22Rv1 (cell line): ENCODE data around the gene PDZRN4.

Source experiments
- H3K27ac ChIP-seq: fragments of 450-650 bp; 2 replicates; pipeline ENCODE4 v1.5.1; 2017
- CTCF ChIP-seq: fragments of 450-650 bp; IDR thresholded peaks from 2 replicates; pipeline ENCODE4 v1.5.1; 2017; ENCODE audit warnings: mild to moderate bottlenecking
- ZFX ChIP-seq: fragments of 450-650 bp; IDR thresholded peaks from 2 replicates; pipeline ENCODE4 v1.6.1; 2017; ENCODE audit warnings: antibody characterized with exemption, borderline replicate concordance

PDZRN4 gene

GRCh38 chr12:41193311-41193710 is 5.2 kb downstream of the PDZRN4 start:
- no peak for TF ChIP-seq CTCF
- TF ChIP-seq ZFX = no peak
- no peak overlapping the region for H3K27ac ChIP-seq

- H3K27ac ChIP-seq = no peak overlapping the region
- TF ChIP-seq ZFX = no peak
- TF ChIP-seq CTCF = no peak
Measured at GRCh38 chr12:41202051-41202450, 13.9 kb downstream of the PDZRN4 start.

GRCh38 chr12:41205070-41205709 is 17.1 kb downstream of the PDZRN4 start:
- H3K27ac ChIP-seq = no peak overlapping the region
- TF ChIP-seq CTCF = no peak
- no peak for TF ChIP-seq ZFX

GRCh38 chr12:41206298-41206697 is 18.2 kb downstream of the PDZRN4 start:
- no peak for TF ChIP-seq CTCF
- no peak for TF ChIP-seq ZFX
- H3K27ac ChIP-seq = no peak overlapping the region

- no peak overlapping the region for H3K27ac ChIP-seq
- no peak for TF ChIP-seq CTCF
- TF ChIP-seq ZFX = no peak
Measured at GRCh38 chr12:41211448-41211847, 23.3 kb downstream of the PDZRN4 start.

GRCh38 chr12:41212625-41213024 is 24.5 kb downstream of the PDZRN4 start:
- TF ChIP-seq ZFX (no peak), CTCF (no peak)
- H3K27ac ChIP-seq = no peak overlapping the region

GRCh38 chr12:41213107-41213506 is 25.0 kb downstream of the PDZRN4 start:
- no peak overlapping the region for H3K27ac ChIP-seq
- TF ChIP-seq ZFX (no peak), CTCF (no peak)
